Stimulated activated naive B cell treated with anti-CD40 and anti-IgM and Interleukin-4, amounts not matched to agents 10 μg/mL and 1 μg/mL and 100 μg/mL, for 72 hours (primary cell): ENCODE measurements around the gene EMSY.

ENCODE experiments used
- ATAC-seq, 2 donors: fragments of 150-1000 bp; cut with Tn5 transposase; replicated peaks; 2 replicates each; pipeline ENCODE4 v1.10.0; 2021; ENCODE audit warnings: moderate library complexity in 1 of 2
- DNase-seq: peaks from one replicate; pipeline ENCODE4 v3.0.0; 2021
- H3K27ac Mint-ChIP-seq: one replicate; pipeline ENCODE4 v1.8.0; 2022; ENCODE audit warnings: mild to moderate bottlenecking, mixed read lengths
- H3K27me3 Mint-ChIP-seq, 2 donors: one replicate each; pipeline ENCODE4 v1.8.0; 2022; ENCODE audit warnings: mixed read lengths in 2 of 2
- H3K36me3 Mint-ChIP-seq, 2 donors: one replicate each; pipeline ENCODE4 v1.8.0; 2022; ENCODE audit warnings: mixed read lengths in 2 of 2, mild to moderate bottlenecking in 1 of 2
- H3K4me1 Mint-ChIP-seq, 2 donors: one replicate each; pipeline ENCODE4 v1.8.0; 2022; ENCODE audit warnings: mixed read lengths in 2 of 2, mild to moderate bottlenecking in 1 of 2
- H3K4me3 Mint-ChIP-seq, 2 donors: one replicate each; pipeline ENCODE4 v1.8.0; 2022; ENCODE audit warnings: mild to moderate bottlenecking in 2 of 2, mixed read lengths in 2 of 2, moderate library complexity in 1 of 2
- H3K9me3 Mint-ChIP-seq, 2 donors: one replicate each; pipeline ENCODE4 v1.8.0; 2022; ENCODE audit warnings: mixed read lengths in 2 of 2, mild to moderate bottlenecking in 1 of 2

EMSY gene

DNA sequence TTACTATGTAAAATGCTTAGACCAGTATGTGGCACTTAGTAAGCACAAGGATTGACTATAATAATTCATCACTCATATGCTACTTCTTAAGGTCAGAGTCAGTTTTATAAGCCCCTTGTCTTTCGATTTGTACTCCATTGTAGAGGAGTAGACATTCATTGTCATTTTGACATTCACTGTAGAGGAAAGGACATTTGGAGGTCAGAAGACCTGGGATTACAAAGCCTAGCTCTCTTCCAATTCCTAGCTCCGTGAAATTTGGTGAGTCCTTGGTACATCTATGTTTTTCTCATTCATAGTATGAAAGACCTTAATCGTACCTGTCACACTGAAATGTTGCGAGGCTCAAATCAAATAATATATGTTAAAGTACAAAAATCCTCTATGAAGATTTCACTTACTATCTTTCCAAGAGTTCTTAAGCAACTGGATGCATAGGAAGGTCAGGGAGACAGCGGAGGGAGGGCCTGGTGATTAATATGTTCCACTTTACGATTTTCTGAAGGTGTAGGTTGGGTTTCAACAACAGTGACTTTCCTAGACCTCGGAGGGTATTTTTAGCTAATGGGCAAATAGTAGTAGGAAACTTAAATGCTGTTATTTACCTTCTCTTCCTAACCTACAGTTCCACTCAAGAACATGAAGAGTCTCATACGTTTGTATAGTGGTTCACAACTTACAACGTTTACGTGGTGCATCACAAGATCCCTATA is 1.4 kb upstream of the EMSY start:
- Mint-ChIP-seq H3K36me3 (peaks cover 5 to 14% of the 10 kb centered on the region in 2 donors), H3K4me3 (peak overlapping the region; percentile 95 to 99), H3K4me1 (peaks cover 9 to 36% of the 10 kb centered on the region in 2 donors), H3K27ac (peak overlapping the region; percentile 97), H3K9me3 (no peaks in the 10 kb centered on the region), H3K27me3 (no peaks in the 10 kb centered on the region)
- no peak for DNase-seq
- ATAC-seq: no peak

GRCh38 chr11:76444065-76444383 is 794 bp upstream of the EMSY start:
- Mint-ChIP-seq H3K36me3 (peaks cover 7 to 18% of the 10 kb centered on the region in 2 donors), H3K9me3 (no peaks in the 10 kb centered on the region), H3K4me3 (peak overlapping the region; percentile 95 to 99), H3K4me1 (peaks cover 9 to 36% of the 10 kb centered on the region in 2 donors), H3K27ac (peak overlapping the region; percentile 97), H3K27me3 (no peaks in the 10 kb centered on the region)
- DNase-seq (no peak), ATAC-seq (no peak)

DNA sequence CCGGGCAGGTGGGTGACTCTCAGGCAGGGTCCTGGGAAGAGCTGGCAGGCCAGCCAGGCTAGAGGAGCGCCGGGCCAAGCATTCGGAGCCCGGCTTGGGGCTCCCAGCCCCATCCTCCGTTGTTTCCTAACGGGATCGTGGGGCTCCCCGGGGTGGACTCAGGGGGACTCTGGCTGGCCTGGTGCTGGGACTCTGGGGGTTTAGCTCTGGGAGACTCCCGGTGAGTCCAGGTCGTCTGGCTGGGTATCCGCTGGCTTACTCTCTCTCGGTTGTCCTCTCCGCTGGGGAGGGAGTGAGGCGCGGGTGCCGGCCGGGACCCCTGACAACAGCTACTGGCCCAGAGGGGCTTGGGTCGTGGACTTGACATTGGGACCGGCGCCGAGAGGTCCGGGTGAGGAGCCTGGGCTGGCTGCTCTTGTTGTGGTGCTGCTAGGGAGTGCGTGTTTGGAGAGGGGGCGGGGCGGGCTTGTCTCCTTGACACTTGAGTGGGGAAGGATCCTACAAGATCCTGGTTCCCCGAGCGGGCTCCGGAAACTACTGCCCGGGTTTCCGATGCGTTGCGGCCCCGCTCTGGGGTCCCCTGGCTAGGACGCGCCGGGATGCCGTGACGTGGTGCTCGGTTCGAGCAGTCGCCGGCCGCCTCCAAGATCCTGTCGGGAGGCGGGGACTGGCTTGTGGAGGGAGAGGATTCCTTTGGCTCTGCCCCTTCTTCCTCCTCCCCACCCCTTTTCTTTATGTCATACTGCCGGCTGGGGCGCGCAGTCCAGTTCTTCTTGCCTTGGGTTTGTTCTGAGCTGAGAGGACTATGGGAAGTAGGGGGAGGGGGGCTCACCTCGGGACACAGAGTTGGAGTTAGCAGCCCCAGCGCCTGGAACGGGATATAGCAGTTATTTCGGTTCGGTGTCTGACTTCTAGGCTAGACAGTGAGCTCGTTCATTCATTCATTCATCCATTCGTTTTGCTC is 585 bp downstream of the EMSY start:
- ATAC-seq (peak; percentile 14 to 24), DNase-seq (peak; percentile 35)
- peaks cover 9 to 36% of the 10 kb centered on the region in 2 donors for H3K4me1 Mint-ChIP-seq
- peak overlapping the region; percentile 97 for H3K27ac Mint-ChIP-seq
- H3K36me3 Mint-ChIP-seq: peaks cover 16 to 26% of the 10 kb centered on the region in 2 donors
- H3K4me3 Mint-ChIP-seq: peak overlapping the region; percentile 95 to 99
- no peaks in the 10 kb centered on the region for H3K9me3 Mint-ChIP-seq
- H3K27me3 Mint-ChIP-seq: no peaks in the 10 kb centered on the region

- Mint-ChIP-seq H3K36me3 (peaks cover 23 to 32% of the 10 kb centered on the region in 2 donors), H3K27me3 (no peaks in the 10 kb centered on the region), H3K9me3 (no peaks in the 10 kb centered on the region), H3K4me3 (no peak overlapping the region), H3K4me1 (peaks cover 4 to 19% of the 10 kb centered on the region in 2 donors), H3K27ac (no peak overlapping the region)
- ATAC-seq (no peak), DNase-seq (no peak)
Observed at GRCh38 chr11:76448506-76448905, 3.7 kb downstream of the EMSY start.

DNA sequence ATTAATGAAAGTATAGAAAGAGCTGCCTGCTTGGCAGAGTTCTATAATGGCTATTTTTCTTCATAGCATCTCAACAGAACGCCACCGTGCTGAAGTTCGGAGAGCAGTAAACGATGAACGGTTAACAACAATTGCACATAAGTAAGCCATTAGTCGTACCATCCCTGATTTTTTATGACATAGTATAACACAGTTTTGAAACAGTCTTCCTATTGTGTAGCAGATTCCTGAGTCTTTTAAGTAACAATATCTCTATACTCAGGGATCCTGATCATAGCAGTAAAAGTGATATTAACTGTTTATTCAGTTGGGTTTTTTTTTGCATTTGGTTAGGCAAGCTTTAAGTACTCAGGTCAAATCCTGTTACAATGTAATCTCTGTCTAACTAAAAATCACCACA is 8.4 kb downstream of the EMSY start:
- DNase-seq: no peak
- Mint-ChIP-seq H3K9me3 (no peaks in the 10 kb centered on the region), H3K4me3 (no peak overlapping the region), H3K36me3 (peaks cover 22 to 30% of the 10 kb centered on the region in 2 donors), H3K27me3 (no peaks in the 10 kb centered on the region), H3K27ac (no peak overlapping the region), H3K4me1 (no peaks in the 10 kb centered on the region)
- no peak for ATAC-seq

GRCh38 chr11:76455331-76455730 is 10.5 kb downstream of the EMSY start:
- Mint-ChIP-seq H3K27ac (no peak overlapping the region), H3K4me1 (no peaks in the 10 kb centered on the region), H3K27me3 (no peaks in the 10 kb centered on the region), H3K36me3 (peaks cover 17 to 28% of the 10 kb centered on the region in 2 donors), H3K9me3 (no peaks in the 10 kb centered on the region), H3K4me3 (no peak overlapping the region)
- ATAC-seq (no peak), DNase-seq (no peak)

- no peak for ATAC-seq
- no peak for DNase-seq
- Mint-ChIP-seq H3K27ac (no peak overlapping the region), H3K9me3 (no peaks in the 10 kb centered on the region), H3K36me3 (peaks cover 18 to 29% of the 10 kb centered on the region in 2 donors), H3K4me3 (no peak overlapping the region), H3K4me1 (peaks cover 0 to 4% of the 10 kb centered on the region in 2 donors), H3K27me3 (no peaks in the 10 kb centered on the region)
Observed at GRCh38 chr11:76455931-76456330, 11.1 kb downstream of the EMSY start.

DNA sequence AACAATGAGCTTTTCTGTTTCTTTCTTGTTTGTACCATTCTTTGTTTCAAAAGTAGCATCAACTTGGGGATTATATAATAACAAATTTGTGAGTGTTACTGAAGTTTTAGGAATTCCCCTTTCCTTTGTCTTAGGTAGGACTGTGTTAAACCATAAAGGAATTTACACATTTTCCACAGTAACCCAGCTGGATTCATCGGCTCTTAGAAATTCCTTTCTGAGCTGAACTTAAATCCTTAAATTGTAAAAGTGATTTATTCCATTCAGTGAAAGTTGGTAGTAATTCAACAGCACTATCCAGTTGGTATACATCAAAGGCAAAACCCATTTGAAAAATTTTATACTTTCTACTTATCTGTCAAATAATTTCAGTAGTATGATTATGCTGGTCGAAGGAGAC is 11.8 kb downstream of the EMSY start:
- peaks cover 16 to 26% of the 10 kb centered on the region in 2 donors for H3K36me3 Mint-ChIP-seq
- no peak for ATAC-seq
- no peaks in the 10 kb centered on the region for H3K9me3 Mint-ChIP-seq
- H3K27me3 Mint-ChIP-seq: no peaks in the 10 kb centered on the region
- DNase-seq: no peak
- H3K4me1 Mint-ChIP-seq: peaks cover 0 to 5% of the 10 kb centered on the region in 2 donors
- H3K27ac Mint-ChIP-seq: no peak overlapping the region
- H3K4me3 Mint-ChIP-seq: no peak overlapping the region

- DNase-seq (no peak), ATAC-seq (no peak)
- Mint-ChIP-seq H3K27ac (no peak overlapping the region), H3K4me3 (no peak overlapping the region), H3K36me3 (peaks cover 20 to 27% of the 10 kb centered on the region in 2 donors), H3K4me1 (peaks cover 0 to 5% of the 10 kb centered on the region in 2 donors), H3K27me3 (no peaks in the 10 kb centered on the region), H3K9me3 (no peaks in the 10 kb centered on the region)
Observed at GRCh38 chr11:76459299-76459698, 14.5 kb downstream of the EMSY start.

- Mint-ChIP-seq H3K36me3 (peaks cover 24 to 29% of the 10 kb centered on the region in 2 donors), H3K4me3 (no peak overlapping the region), H3K27ac (no peak overlapping the region), H3K27me3 (no peaks in the 10 kb centered on the region), H3K4me1 (peaks cover 0 to 5% of the 10 kb centered on the region in 2 donors), H3K9me3 (no peaks in the 10 kb centered on the region)
- no peak for ATAC-seq
- DNase-seq: no peak
Observed at GRCh38 chr11:76459846-76460245, 15.0 kb downstream of the EMSY start.

- Mint-ChIP-seq H3K27ac (no peak overlapping the region), H3K36me3 (peaks cover 32 to 42% of the 10 kb centered on the region in 2 donors), H3K9me3 (no peaks in the 10 kb centered on the region), H3K27me3 (no peaks in the 10 kb centered on the region), H3K4me1 (peaks cover 0 to 5% of the 10 kb centered on the region in 2 donors), H3K4me3 (no peak overlapping the region)
- ATAC-seq: no peak
- DNase-seq: no peak
Observed at GRCh38 chr11:76462317-76462716, 17.5 kb downstream of the EMSY start.

DNA sequence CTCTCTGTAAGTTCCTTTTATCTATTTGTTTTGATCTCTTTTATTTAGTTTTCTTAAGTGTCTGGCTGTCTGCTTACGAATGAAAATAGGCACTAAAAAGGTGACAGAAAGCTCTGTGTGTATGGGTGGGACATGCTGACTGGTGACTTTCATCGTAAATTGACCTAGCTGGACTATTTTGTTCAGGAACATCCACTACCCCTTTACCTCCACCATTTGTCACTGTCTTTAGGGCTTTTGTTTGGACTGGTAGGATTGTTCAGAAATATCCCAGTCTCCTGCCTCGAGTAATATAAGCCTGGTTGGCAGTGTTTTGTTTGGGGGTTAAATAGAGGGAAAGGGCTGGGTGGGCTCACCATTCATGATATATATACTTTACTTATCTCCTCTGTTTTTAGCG is 20.9 kb downstream of the EMSY start:
- H3K9me3 Mint-ChIP-seq: no peaks in the 10 kb centered on the region
- H3K4me3 Mint-ChIP-seq: no peak overlapping the region
- H3K27me3 Mint-ChIP-seq: no peaks in the 10 kb centered on the region
- ATAC-seq: no peak
- peaks cover 27 to 37% of the 10 kb centered on the region in 2 donors for H3K36me3 Mint-ChIP-seq
- no peak overlapping the region for H3K27ac Mint-ChIP-seq
- peaks cover 0 to 3% of the 10 kb centered on the region in 2 donors for H3K4me1 Mint-ChIP-seq
- no peak for DNase-seq

GRCh38 chr11:76466666-76467065 is 21.8 kb downstream of the EMSY start:
- no peak for DNase-seq
- peaks cover 28 to 40% of the 10 kb centered on the region in 2 donors for H3K36me3 Mint-ChIP-seq
- H3K9me3 Mint-ChIP-seq: no peaks in the 10 kb centered on the region
- H3K4me3 Mint-ChIP-seq: no peak overlapping the region
- no peak for ATAC-seq
- no peaks in the 10 kb centered on the region for H3K4me1 Mint-ChIP-seq
- H3K27ac Mint-ChIP-seq: no peak overlapping the region
- H3K27me3 Mint-ChIP-seq: no peaks in the 10 kb centered on the region

DNA sequence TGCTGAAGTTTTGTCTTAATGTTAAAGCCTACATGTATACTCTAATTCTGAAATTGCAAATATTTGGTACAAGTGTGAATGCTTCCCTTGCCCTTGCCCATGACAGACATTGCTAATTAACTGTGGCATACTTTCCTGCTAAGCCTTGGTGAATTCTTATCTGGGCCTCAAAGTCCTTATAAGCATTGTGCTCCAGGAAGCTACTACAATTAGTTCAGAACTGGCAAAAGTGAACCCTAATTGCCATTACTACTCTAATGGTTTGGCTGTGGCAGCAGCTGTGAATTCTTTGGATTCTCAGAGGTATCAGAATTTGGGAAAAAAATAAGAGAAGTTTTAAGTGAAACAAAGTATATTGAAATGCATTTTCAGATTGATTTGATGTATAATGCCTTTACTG is 24.3 kb downstream of the EMSY start:
- Mint-ChIP-seq H3K36me3 (peaks cover 29 to 46% of the 10 kb centered on the region in 2 donors), H3K27me3 (no peaks in the 10 kb centered on the region), H3K4me3 (no peak overlapping the region), H3K4me1 (no peaks in the 10 kb centered on the region), H3K9me3 (no peaks in the 10 kb centered on the region), H3K27ac (no peak overlapping the region)
- ATAC-seq (no peak), DNase-seq (no peak)

- Mint-ChIP-seq H3K4me3 (no peak overlapping the region), H3K4me1 (no peaks in the 10 kb centered on the region), H3K9me3 (no peaks in the 10 kb centered on the region), H3K36me3 (peaks cover 17 to 36% of the 10 kb centered on the region in 2 donors), H3K27me3 (no peaks in the 10 kb centered on the region), H3K27ac (no peak overlapping the region)
- no peak for ATAC-seq
- DNase-seq: no peak
Observed at GRCh38 chr11:76471382-76471781, 26.6 kb downstream of the EMSY start.
